NCI-H187 (cell line): ENCODE data around the gene PPP6R1.

Source experiments
- DNase-seq, 2 experiments: peaks; one replicate each; lab custom pipeline; 2025; lab: John Stamatoyannopoulos, UW

The PPP6R1 gene

GRCh38 chr19:55244004-55244680, 14.7 kb downstream of the PPP6R1 start:
- DNase-seq, result no peak

GRCh38 chr19:55242517-55242916, 16.3 kb downstream of the PPP6R1 start:
- no peak for DNase-seq

- DNase-seq, result no peak
These were observed 16.8 kb downstream of the PPP6R1 start for GRCh38 chr19:55241935-55242464.

- no peak for DNase-seq
These were observed 17.5 kb downstream of the PPP6R1 start for GRCh38 chr19:55241143-55241934.

GRCh38 chr19:55240713-55241020, 18.1 kb downstream of the PPP6R1 start:
- no peak for DNase-seq

GRCh38 chr19:55239004-55239403, 19.8 kb downstream of the PPP6R1 start:
- DNase-seq, result no peak

GRCh38 chr19:55238030-55238429, 20.8 kb downstream of the PPP6R1 start:
- DNase-seq, result no peak

GRCh38 chr19:55232986-55233385, 25.8 kb downstream of the PPP6R1 start:
- no peak for DNase-seq

GRCh38 chr19:55232286-55232602, 26.6 kb downstream of the PPP6R1 start:
- no peak for DNase-seq

- no peak for DNase-seq
These were observed 27.2 kb downstream of the PPP6R1 start for GRCh38 chr19:55231391-55232285.

GRCh38 chr19:55230780-55231179, 28.0 kb downstream of the PPP6R1 start:
- no peak for DNase-seq

- DNase-seq, result no peak
These were observed 28.5 kb downstream of the PPP6R1 start for GRCh38 chr19:55230329-55230728.

GRCh38 chr19:55229789-55230182, 29.0 kb downstream of the PPP6R1 start:
- no peak for DNase-seq

GRCh38 chr19:55229145-55229788, 29.6 kb downstream of the PPP6R1 start:
- DNase-seq, result no peak

GRCh38 chr19:55228403-55229031, 30.3 kb downstream of the PPP6R1 start, which contains the start of gene TMEM86B:
TMEM86B (minus strand) TSS chr19:55228763; CDS start chr19:55228741, 22 bp downstream.
- DNase-seq, result no peak

- no peak for DNase-seq
These were observed 30.8 kb downstream of the PPP6R1 start for GRCh38 chr19:55228015-55228391.

- no peak for DNase-seq
These were observed 31.4 kb downstream of the PPP6R1 start for GRCh38 chr19:55227241-55228014.

GRCh38 chr19:55226788-55227187, 32.0 kb downstream of the PPP6R1 start:
- no peak for DNase-seq

- DNase-seq, result no peak
These were observed 32.5 kb downstream of the PPP6R1 start for GRCh38 chr19:55226273-55226672.

- no peak for DNase-seq
These were observed 33.3 kb downstream of the PPP6R1 start for GRCh38 chr19:55225415-55225958.
